ENCODE data around the gene MSLN.

DNA sequence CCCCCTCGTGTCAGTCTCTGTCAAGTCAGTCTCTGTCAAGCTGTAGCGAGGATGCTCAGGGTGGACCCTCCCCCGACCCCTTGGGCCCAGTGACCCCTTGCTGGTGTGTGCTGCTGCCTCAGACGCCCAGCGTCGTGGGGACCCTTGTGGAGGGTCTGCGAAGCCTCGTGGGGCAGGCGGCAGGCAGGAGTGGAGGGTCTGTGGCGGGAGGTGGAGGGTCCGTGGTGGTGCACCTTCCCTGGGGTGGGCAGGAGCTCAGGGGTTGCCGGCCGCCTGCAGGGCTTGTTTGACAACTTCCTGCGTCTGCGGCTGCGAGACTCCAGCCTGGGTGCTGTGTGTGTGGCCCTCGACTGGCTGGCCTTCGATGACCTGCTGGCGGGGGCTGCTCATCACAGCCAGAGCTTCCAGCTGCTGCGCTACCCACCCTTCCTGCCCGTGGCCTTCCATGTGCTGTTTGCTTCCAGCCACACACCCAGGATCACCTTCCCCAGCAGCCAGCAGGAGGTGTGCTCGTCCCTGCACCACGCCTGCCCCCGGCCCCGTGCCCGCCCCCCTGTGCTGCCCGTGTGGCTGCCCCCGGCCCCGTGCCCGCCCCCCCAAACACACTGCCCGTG, 34.4 kb downstream of the MSLN start:
- TF ChIP-seq, protein P1, sequence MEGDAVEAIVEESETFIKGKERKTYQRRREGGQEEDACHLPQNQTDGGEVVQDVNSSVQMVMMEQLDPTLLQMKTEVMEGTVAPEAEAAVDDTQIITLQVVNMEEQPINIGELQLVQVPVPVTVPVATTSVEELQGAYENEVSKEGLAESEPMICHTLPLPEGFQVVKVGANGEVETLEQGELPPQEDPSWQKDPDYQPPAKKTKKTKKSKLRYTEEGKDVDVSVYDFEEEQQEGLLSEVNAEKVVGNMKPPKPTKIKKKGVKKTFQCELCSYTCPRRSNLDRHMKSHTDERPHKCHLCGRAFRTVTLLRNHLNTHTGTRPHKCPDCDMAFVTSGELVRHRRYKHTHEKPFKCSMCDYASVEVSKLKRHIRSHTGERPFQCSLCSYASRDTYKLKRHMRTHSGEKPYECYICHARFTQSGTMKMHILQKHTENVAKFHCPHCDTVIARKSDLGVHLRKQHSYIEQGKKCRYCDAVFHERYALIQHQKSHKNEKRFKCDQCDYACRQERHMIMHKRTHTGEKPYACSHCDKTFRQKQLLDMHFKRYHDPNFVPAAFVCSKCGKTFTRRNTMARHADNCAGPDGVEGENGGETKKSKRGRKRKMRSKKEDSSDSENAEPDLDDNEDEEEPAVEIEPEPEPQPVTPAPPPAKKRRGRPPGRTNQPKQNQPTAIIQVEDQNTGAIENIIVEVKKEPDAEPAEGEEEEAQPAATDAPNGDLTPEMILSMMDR (IDR thresholded peaks at IDR 0.05), result no peak
- TF ChIP-seq POLR2A (IDR thresholded peaks at IDR 0.05), result no peak

Measured in lower leg skin (tissue), 3 donors.